ENCODE measurements around the gene SELENOM.
"Not testable (repeated sequence)": the region's sequence is repeated elsewhere in the genome, so short reads cannot be mapped to it uniquely, and the experiment has no call there.

Gene SELENOM

DNA sequence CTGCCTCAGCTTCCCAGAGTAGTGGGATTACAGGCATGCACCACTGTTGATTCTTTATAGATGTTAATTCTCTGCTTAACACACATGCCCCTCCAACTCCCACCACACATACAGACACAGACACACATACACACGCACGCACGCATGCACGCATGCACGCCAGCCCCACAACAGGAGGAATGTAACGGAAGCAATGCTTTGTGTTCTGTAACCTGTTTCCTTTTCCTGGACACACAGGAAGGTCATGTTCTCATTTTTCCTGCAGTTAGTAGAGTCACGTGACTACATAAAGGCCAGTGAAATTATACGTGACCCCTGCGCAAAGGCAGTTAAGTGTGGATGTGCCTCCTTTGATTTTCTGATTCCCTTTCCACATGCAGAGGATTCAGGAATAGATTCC lies 34.2 kb downstream of the SELENOM start:
- DNase-seq: not testable (repeated sequence)

DNA sequence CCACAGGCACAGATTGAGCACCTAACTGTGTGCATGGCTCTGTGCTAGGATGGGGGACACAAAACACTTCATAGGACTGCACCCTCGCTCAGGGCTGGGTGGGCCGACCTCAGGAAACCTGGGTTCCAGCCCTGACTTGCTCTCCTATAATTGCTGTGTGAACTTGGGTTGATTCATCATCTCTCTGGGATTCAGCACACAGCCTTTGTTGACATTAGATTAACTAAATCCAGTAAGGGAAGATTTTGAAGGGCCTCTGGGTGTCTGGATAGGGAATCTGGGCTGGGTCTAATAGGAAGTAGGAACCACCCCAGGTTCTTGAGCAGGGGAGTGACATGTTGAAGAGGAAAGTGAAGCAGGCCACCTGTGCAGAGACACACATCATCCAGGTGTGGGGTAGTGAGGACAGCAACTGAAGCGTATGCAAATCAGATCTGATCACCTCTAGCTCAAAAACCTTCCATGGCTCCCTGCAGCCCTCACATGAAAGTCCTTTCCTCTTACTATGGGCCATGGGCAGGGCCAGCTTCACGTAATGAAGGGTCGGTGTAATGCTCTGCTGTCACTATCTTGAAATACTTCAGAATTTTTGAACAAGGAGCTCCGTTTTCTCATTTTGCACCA lies 37.6 kb downstream of the SELENOM start:
- not testable (repeated sequence) for DNase-seq

DNA sequence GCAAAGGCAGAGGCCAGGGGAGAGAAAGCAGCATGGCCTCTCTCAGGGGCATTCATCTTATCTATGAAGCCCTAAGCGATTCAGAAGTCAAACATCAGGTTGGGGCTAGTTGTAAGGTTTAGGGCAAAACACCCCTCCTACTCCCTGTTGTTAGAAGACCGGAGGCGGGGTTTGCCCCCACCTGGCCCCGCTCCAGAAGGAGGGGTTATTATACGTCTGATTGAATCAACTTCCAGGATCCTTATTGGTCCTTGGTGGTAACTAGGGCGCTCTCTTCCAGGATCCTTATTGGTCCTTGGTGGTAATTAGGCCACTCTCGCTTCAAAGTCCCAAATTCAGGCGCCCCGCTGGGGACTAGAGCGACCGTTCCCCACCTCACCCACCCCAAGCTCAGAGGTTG lies 38.4 kb downstream of the SELENOM start:
- DNase-seq: no peak

DNA sequence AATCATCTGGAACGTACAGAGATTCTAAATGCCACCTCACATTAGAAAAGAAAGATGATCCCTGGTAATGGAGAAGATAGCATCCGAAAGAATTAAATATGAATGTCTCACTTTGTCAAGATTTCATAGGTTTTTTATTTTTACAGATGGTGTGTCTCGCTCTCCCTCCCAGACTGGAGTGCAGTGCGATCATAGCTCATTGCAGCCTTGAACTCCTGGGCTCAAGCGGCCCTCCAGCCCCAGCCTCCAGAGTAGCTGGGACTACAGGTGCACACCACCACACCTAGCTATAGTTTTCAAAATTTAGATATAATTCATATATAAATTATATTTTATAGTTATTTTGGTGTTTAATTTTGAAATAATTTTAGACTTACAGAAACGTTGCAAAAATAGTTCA lies 43.0 kb downstream of the SELENOM start:
- DNase-seq: no peak

DNA sequence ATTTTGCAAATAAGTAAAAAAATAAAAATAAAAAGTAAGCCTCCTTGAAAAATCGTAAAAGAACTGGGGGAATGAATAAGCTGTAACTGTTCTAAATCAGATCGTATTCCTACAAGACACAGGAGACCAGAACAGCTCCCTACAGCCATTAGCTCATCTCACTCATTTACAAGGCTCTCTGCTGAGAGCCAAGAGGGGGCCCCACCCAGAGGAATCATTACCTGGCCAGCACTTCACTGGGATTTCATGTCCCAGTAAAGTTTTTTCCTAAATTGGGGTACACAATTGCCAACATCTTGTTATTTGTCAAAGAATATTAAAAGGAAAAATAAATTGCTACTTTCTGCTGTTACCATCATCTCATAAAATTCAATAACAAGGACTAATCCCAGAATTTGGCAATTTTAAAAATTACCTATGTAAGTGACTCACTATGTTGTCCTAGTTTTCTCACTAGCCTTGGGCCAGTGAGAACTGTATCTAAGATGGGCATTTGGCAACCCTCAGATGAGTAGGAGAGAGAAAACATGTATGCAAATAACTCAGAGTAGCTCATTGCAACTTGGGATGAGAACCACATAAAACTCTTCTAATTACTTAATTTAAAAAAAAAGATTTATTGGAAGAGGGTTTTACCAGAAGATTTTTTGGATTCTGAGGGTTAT lies 44.7 kb downstream of the SELENOM start:
- DNase-seq: no peak

DNA sequence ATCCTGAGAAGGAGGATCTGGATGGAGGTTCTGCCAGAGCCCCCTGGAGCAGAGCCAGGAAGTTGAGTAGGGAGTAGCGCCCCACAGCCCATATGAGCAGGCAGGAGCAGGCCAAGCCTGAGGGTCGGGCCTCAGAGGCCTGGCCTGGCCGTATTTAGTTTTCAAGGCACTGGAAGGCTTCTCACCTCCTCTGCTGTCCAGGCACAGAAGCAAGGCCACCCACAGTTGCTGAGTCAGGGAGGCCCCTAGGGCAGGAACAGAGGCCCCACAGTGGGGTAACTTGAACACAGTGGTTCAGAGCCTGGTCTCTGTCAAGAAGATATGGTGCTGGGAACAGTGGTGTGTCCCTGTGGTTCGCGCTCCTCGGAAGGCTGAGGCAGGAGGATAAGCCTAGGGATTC lies 47.7 kb downstream of the SELENOM start:
- not testable (repeated sequence) for DNase-seq

DNA sequence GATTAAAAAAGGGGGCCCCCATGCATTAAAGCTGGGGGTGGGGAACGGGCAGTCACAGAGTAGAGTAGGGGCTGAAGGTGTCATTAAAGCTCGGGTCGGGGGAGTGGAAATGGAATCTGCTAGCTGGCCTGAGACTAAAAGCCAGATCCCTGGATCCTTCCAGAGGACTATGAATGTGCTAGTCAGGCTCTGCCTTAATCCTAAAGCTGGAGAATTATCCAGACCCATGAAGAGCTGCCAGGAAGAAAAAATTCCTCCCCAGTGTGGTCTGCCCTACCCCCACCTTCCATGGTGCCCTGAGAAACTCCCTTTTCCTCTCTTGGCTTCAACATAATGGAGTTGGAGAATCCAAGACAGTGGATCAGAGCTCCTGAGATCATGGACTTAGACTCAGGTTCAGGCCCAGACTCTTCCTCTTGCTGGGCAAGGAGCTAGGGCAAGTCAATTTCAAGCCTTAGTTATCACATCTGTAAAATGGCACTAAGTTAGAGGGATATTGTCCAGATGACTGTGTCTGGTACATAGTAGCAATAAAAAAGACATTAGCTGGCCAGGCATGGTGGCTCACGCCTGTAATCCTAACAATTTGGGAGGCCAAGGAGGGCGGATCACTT lies 50.3 kb downstream of the SELENOM start:
- DNase-seq: no peak

DNA sequence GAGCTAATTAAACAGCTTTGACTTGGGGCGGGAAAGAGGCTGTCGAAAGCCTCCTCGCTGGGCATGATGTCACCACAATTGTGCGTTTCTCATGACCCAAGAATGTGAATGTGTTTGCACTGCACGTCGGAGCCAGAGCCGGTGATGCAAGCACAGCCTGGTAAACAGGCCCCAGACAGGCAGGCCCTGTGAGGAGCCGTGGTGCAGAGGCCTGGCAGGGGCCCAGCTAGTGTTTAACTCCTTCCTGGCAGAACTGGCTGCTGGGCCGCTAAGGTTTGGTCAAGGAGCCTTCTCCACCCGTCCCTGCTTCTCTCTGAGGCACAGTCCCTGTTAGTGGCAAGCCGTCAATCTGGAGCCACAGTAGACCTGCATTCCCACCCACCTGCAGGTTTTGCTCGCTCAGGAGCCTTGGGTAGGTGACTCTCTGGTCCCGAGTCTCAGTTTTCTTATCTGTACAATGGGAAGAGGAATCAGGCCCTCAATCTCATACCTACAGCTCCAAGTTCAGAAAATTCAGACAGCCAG lies 51.7 kb downstream of the SELENOM start:
- no peak for DNase-seq

DNA sequence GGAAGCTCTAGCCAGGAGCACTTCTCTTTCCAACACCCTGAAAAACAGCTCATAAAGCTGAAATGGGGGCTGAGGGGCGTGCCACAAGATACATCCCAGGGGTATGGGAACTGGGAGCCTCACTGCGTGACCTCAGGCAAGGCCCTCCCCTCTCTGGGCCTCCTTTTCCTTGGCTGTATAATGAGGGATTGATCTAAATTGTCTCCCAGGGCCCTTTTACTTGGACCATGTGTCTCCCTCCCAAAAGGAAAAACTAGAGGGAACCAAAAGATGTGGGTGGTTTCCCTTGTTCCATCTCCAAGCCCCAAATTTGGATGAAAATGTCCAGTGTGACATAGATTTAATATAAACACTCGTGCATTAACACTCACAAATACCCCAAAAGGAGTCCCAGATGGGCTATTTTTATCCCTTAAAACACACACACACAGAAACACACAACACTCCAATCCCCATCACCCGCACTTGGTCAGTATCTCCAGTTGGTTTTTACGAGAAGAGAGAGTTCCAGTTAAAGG lies 52.2 kb downstream of the SELENOM start:
- no peak for DNase-seq

All from CD4-positive, alpha-beta T cell treated with Interleukin-17A for 4 hours (primary cell).